GM18951 (cell line): ENCODE results near the gene ALOX15B.
A peak's percentile ranks its signal among the peaks of the same experiment; 100 is the strongest.

Experiments used
- POLR2A ChIP-seq: IDR thresholded peaks from 4 replicates; pipeline ENCODE4 v1.6.1; 2011; ENCODE audit warnings: mild to moderate bottlenecking; ENCODE audit not compliant: insufficient read length, insufficient read depth; ENCODE audit errors: extremely low read depth
- in situ Hi-C: fragments of 300-500 bp; cut with MboI; formaldehyde crosslinking; loops from one replicate; pipeline ENCODE4 v1.12.0; 2022; ENCODE audit warnings: low sequenced_read_pairs, mixed read lengths, inconsistent platforms; ENCODE audit not compliant: unreplicated experiment

The ALOX15B gene

GRCh38 chr17:8038954-8039610, at the start of gene ALOX15B:
ALOX15B (plus strand) TSS chr17:8039059; CDS start chr17:8039156, 97 bp downstream.
- in situ Hi-C loops: no loop called here
- TF ChIP-seq POLR2A: no peak

- in situ Hi-C loops: loop anchor here (5.0 kb wide), 1 partner anchor 78 kb away; no protein-coding TSS in a partner anchor
- TF ChIP-seq POLR2A: peak; percentile 63
Observed at GRCh38 chr17:7989781-7990655, 48.8 kb upstream of the ALOX15B start.

- in situ Hi-C loops: loop anchor here (5.0 kb wide), 1 partner anchor 80 kb away; no protein-coding TSS in a partner anchor
- no peak for TF ChIP-seq POLR2A
Observed at GRCh38 chr17:7992516-7992915, 46.3 kb upstream of the ALOX15B start.

GRCh38 chr17:7992924-7993323, 45.9 kb upstream of the ALOX15B start:
- in situ Hi-C loops: loop anchor here (5.0 kb wide), 1 partner anchor 81 kb away; no protein-coding TSS in a partner anchor
- TF ChIP-seq POLR2A: no peak

DNA sequence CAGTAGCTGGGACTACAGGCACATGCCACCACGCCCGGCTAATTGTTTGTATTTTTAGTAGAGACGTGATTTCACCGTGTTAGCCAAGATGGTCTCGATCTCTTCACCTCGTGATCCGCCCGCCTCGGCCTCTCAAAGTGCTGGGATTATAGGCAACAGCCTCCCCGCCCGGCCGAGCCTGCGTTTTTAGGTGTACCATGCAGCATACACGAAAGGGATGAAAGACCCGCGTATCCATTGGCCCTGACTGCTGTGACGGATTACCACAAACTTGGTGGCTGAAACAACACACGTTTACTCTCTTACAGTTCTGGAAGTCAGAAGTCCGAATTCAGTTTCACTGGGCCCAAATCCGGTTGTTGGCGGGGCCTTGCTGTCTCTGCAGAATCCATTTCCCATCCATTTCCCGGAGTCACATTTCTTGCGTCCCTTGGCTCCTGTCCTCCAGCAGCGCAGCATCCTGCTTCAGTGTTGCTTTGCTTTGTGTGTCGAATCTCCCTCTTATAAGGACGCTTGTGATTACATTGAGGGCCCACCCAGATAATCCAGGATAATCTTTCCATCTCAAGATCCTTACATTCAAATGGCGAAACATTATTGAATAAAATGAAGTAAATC, 44.8 kb upstream of the ALOX15B start:
- TF ChIP-seq POLR2A: no peak
- in situ Hi-C loops: loop anchor here (5.0 kb wide), 1 partner anchor 82 kb away; no protein-coding TSS in a partner anchor

DNA sequence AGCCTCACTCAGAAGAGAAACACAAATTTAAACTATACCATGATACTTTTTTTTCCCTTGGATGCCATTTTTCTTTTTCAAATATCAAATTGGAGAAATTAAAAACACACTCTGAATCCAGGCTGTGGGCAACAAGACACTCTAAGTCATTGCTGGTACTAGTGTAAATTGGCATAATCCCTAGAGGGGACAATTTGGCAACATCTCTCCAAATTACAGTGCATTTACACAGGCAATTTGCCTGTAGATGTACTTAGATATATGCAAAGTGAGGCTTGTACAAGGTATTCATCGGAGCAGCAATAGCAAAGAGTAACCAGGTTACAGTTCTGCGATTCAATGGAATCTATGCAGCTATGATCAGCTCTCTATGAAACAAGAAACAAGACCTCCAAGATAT, 43.1 kb upstream of the ALOX15B start:
- no peak for TF ChIP-seq POLR2A
- in situ Hi-C loops: no loop called here

GRCh38 chr17:7997186-7997585, 41.7 kb upstream of the ALOX15B start:
- TF ChIP-seq POLR2A: no peak
- in situ Hi-C loops: no loop called here

- in situ Hi-C loops: no loop called here
- TF ChIP-seq POLR2A: no peak
Observed at GRCh38 chr17:8001976-8002720, 36.7 kb upstream of the ALOX15B start, which contains the start of gene GUCY2D. GUCY2D (plus strand) TSS chr17:8002615; CDS start chr17:8003048, 433 bp downstream.

GRCh38 chr17:8002721-8003593, 35.9 kb upstream of the ALOX15B start:
- in situ Hi-C loops: no loop called here
- no peak for TF ChIP-seq POLR2A

GRCh38 chr17:8003594-8004181, 35.2 kb upstream of the ALOX15B start:
- in situ Hi-C loops: no loop called here

DNA sequence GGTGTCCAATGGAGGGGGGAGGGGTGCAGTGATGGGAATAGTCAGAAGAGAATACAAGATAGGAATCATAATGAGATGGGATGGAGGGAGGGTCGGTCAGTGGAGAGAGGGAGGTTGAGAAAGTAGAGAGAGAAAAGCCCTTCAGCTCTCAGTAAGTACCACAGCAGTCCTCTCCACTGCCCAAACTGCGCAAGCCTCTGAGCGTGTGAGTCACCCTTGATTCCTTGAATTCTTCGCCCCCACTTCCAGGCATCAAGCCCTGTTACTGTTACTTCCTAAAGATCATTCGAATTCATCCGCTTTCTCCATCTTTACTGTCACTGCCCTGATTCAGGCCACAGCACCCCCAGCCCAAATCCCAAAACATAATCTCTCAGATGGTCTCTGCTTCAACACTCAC, 34.0 kb upstream of the ALOX15B start:
- in situ Hi-C loops: no loop called here
- TF ChIP-seq POLR2A: no peak

More at GRCh38 chr17:8003594-8004181, 35.2 kb upstream of the ALOX15B start:
- TF ChIP-seq POLR2A: no peak
